RWPE1 (cell line): Measurements from ENCODE around the gene RANBP17.
A peak's percentile ranks its signal among the peaks of the same experiment; 100 is the strongest.

ENCODE experiments used
- CTCF ChIA-PET: fragments of 350-600 bp; sonication (Branson Sonifier 250); formaldehyde crosslinking; extraction: SDS; loops from one replicate; lab custom pipeline; 2021; lab: Yijun Ruan, JAX
- POLR2A ChIA-PET: fragments of 400-600 bp; formaldehyde crosslinking; extraction: SDS; loops from one replicate; lab custom pipeline; 2020; ENCODE audit warnings: antibody characterized with exemption; ENCODE audit not compliant: low non-redundant PET; lab: Yijun Ruan, JAX
- DNase-seq: peaks from one replicate; pipeline ENCODE4 v3.0.0; 2012; ENCODE audit warnings: low spot score
- H3K27ac ChIP-seq: fragments of 450-650 bp; 2 replicates; pipeline ENCODE4 v1.5.1; 2017
- TF ChIP-seq, protein P1 (sequence below): fragments of 450-650 bp; conservative IDR thresholded peaks from 2 replicates; pipeline ENCODE4 v1.5.1; 2017; ENCODE audit warnings: low read depth, mild to moderate bottlenecking

The RANBP17 gene

DNA sequence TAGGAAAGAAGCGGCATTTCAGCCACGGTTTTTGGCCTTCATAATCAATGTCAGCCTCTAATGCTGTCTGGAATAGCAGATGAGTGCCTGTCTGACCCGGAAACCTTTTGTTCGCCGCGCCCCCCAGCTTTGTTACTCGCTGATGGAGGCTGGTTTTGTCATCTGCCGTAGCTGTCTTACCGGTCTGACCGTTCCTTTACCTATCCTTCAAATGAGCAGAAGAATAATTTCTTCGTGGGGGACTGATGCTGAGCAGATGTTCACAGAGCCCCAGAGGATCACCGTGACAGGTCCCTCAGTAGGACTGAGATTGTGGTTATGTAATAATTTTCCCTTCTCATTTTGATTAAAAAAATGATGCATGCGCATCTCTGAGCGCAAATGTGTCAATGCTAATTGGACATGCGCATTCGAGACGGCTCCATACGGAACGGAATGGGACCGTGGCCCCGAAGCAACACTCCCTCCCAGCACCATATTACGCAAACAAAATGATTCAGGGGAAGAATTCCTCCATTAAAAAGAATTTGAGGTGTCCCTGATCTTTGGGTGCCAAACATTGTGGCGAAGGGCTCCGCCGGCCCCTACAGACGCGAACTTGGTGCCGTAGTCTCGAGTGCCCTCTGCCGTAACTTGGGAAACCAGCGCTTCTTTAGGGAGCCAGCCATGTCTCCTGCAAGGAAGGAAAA, 474.8 kb downstream of the RANBP17 start:
- H3K27ac ChIP-seq: no peak overlapping the region
- TF ChIP-seq, protein P1, sequence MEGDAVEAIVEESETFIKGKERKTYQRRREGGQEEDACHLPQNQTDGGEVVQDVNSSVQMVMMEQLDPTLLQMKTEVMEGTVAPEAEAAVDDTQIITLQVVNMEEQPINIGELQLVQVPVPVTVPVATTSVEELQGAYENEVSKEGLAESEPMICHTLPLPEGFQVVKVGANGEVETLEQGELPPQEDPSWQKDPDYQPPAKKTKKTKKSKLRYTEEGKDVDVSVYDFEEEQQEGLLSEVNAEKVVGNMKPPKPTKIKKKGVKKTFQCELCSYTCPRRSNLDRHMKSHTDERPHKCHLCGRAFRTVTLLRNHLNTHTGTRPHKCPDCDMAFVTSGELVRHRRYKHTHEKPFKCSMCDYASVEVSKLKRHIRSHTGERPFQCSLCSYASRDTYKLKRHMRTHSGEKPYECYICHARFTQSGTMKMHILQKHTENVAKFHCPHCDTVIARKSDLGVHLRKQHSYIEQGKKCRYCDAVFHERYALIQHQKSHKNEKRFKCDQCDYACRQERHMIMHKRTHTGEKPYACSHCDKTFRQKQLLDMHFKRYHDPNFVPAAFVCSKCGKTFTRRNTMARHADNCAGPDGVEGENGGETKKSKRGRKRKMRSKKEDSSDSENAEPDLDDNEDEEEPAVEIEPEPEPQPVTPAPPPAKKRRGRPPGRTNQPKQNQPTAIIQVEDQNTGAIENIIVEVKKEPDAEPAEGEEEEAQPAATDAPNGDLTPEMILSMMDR: peak; percentile 83
- DNase-seq: peak; percentile 55
- CTCF ChIA-PET: interaction anchor here (0.6 to 3.6 kb wide), 7 partner anchors 49 to 835 kb away, joined by 3 to 52 read pairs (median 5); no protein-coding TSS in a partner anchor
- POLR2A ChIA-PET: no interaction called here

DNA sequence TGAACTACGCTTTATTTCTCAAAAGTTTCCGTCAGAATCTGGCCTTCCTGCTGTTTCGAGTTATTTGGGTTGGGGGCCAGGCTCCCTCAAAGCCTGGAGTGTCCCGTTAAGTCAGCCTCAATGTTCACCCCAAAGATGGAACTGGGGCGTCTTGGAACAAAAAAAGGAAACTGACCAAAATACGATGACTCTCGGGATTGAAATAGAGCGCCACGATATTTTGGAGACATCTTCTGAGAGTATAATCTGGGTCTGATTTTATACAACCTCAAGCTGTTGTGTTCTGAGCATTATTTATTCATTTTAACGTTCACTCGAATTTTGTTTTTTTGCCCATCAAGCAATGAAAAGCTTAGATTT, 475.4 kb downstream of the RANBP17 start:
- POLR2A ChIA-PET: no interaction called here
- TF ChIP-seq, protein P1: peak; percentile 35; the same call in 1 of the 2 replicates
- DNase-seq: no peak
- CTCF ChIA-PET: interaction anchor here (0.6 to 3.6 kb wide), 9 partner anchors 46 to 835 kb away, joined by 3 to 52 read pairs (median 3); no protein-coding TSS in a partner anchor
- H3K27ac ChIP-seq: no peak overlapping the region

DNA sequence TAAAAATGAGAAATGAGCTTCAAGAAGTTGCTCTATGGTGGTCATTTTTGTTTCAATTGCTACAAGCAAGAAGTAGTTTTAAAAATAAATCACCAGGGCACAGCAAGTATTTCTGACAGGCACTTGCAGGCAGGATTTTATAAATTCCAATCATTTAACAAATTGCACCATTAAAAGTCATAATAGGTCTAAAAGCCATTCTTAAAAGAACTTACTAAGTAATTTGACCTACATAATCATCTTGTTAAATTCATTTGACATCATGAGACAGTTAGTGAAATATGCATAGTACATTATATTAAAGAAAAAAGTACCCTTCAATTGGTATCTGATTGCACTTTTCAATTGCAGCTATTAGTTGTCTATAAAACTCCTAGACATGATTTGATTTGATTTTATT, 478.2 kb downstream of the RANBP17 start:
- CTCF ChIA-PET: interaction anchor here (0.6 to 3.5 kb wide), 7 partner anchors 48 to 905 kb away, joined by 3 to 12 read pairs (median 4); no protein-coding TSS in a partner anchor

DNA sequence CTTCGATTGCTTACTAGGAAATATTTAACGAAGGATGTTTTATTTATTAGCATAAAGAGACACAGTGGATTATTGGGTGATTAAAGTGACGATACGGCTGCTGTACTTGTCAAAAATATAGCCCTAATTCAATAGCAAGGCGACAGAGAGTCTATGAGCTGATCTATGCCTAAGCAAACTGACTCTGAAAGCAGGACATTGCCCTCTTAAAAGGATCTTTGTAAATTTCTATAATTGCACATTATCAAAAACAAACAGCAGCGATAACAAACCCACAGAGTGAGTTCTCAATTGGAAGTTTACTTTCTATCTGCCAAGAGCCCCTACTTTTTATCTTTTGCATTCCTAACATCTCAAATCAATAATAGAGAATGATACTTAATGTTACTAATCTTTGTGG, 478.7 kb downstream of the RANBP17 start:
- TF ChIP-seq, protein P1: no peak
- DNase-seq: no peak
- ChIA-PET CTCF (interaction anchor here (1.0 to 3.5 kb wide), 2 partner anchors 133 to 531 kb away, joined by 7 to 12 read pairs; no protein-coding TSS in a partner anchor), POLR2A (no interaction called here)
- H3K27ac ChIP-seq: no peak overlapping the region

More for the DNA sequence above, 478.2 kb downstream of the RANBP17 start:
- DNase-seq: no peak
- TF ChIP-seq, protein P1: no peak
- POLR2A ChIA-PET: no interaction called here
- H3K27ac ChIP-seq: no peak overlapping the region

DNA sequence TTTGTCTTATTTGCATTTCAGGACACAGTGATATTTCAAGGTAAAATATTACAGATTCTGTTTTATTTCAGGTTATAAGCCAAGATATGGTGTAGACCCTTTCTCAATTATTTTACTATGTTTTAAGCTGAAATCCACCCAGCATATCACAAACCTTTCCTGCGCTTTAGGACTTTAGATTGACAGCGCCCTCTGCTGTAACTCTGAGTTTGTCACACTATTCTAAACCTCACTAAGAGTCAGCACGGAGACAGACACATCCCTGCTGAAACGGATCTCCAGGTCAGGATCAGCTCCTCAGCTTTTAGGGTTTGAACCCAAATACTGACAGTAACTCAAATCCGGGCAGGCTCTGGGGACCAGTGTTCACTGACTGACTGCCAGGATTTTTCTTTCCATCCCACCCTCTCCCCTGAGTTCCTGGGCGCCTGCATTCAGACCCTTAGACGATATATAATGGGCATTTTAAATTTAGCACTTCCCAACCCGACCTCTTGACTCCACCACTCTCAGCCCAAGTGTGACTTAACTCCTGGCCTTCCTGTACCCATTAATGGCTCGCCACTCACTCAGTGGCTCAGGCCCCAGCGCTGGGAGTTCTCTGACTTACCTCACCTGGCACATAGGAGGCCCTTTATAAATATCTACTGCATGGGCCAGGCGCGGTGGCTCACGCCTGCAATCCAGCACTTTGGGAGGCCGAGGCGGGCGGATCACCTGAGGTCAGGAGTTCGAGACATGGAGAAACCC, 480.7 kb downstream of the RANBP17 start:
- DNase-seq: peak; percentile 46
- TF ChIP-seq, protein P1: peak; percentile 68
- no peak overlapping the region for H3K27ac ChIP-seq
- ChIA-PET POLR2A (no interaction called here), CTCF (interaction anchor here (0.5 to 3.5 kb wide), 16 partner anchors 9 to 1224 kb away, joined by 3 to 12 read pairs (median 4); no protein-coding TSS in a partner anchor)

DNA sequence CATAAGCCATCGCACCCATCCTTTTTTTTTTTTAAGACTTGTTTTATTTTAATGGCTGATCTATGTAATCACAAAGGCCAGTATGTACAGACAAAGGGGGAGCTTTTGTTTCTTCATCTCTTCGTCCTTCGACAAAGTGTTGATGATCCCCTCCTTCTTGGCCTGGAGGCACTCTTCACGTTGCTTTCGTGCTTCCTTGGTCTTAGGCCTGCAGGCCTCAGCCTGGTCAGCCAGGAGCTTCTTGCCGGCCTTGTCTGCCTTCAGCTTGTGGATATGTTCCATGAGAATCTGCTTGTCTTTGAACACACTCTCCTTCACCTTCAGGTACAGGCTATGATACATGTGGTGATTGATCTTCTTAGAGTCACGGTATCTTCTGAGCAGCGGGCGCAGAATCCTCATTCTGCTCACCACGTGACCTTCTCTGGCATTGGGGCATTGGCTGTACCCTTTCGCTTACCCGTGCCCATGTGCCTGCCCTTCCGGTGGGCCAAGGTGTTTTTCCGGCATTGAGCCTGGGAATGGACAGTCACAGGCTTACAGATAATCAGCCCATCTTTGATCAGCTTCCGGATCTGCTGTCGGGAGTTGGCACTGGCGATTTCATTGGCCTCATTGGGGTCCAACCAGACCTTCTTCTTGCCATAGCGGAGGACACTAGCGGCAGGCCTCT, 483.3 kb downstream of the RANBP17 start:
- ChIA-PET POLR2A (no interaction called here), CTCF (interaction anchor here (0.6 to 1.2 kb wide), 6 partner anchors 73 to 730 kb away, joined by 3 to 4 read pairs (median 3); no protein-coding TSS in a partner anchor)
- no peak overlapping the region for H3K27ac ChIP-seq
- TF ChIP-seq, protein P1: no peak
- no peak for DNase-seq
